GM23338 (cell line): ENCODE data around the gene COL25A1. TPM values are rescaled to one million over a fixed set of nuclear protein-coding genes. Genes with fewer than 3 reads are reported as not detected.

Experiments
- ATAC-seq: fragments of 200-7000 bp; cut with Tn5 transposase; 3 replicates; pipeline ENCODE4 v1.9.1; 2020
- DNase-seq: peaks from one replicate; pipeline ENCODE4 v3.0.0-alpha.2; 2015; ENCODE audit warnings: low spot score
- H2AFZ ChIP-seq: fragments of 200-600 bp; sonication (generic); 2 replicates; pipeline ENCODE4 v1.8.0; 2016; ENCODE audit warnings: antibody characterized with exemption, mild to moderate bottlenecking, moderate library complexity
- H3F3A ChIP-seq: fragments of 200-600 bp; sonication (generic); replicated peaks from 2 replicates; pipeline ENCODE4 v1.8.0; 2017; ENCODE audit warnings: antibody characterized with exemption, mixed run types, low read depth
- H3K27ac ChIP-seq: fragments of 200-600 bp; sonication (generic); 2 replicates; pipeline ENCODE4 v1.6.1; 2016; ENCODE audit warnings: low read depth
- H3K27me3 ChIP-seq: fragments of 200-600 bp; sonication (generic); 2 replicates; pipeline ENCODE4 v1.8.0; 2016; ENCODE audit warnings: mild to moderate bottlenecking, mixed run types, moderate library complexity; ENCODE audit not compliant: insufficient read depth
- H3K36me3 ChIP-seq: fragments of 200-600 bp; sonication (generic); 2 replicates; pipeline ENCODE4 v1.8.0; 2016; ENCODE audit warnings: mild to moderate bottlenecking; ENCODE audit not compliant: insufficient read depth
- H3K4me1 ChIP-seq: fragments of 200-600 bp; sonication (generic); 2 replicates; pipeline ENCODE4 v1.8.0; 2016; ENCODE audit warnings: mild to moderate bottlenecking, moderate library complexity; ENCODE audit not compliant: insufficient read depth
- H3K4me2 ChIP-seq: fragments of 200-600 bp; sonication (generic); 2 replicates; pipeline ENCODE4 v1.7.1; 2017; ENCODE audit warnings: mixed run types
- H3K4me3 ChIP-seq: fragments of 200-600 bp; sonication (generic); 2 replicates; pipeline ENCODE4 v1.6.1; 2016; ENCODE audit warnings: mixed run types
- H3K79me2 ChIP-seq: fragments of 200-600 bp; sonication (generic); replicated peaks from 2 replicates; pipeline ENCODE4 v1.8.0; 2017; ENCODE audit warnings: mild to moderate bottlenecking; ENCODE audit not compliant: insufficient read depth
- H3K9me2 ChIP-seq: fragments of 200-600 bp; sonication (generic); 2 replicates; pipeline ENCODE4 v1.8.0; 2017; ENCODE audit not compliant: insufficient read depth
- H4K20me1 ChIP-seq: fragments of 200-600 bp; sonication (generic); replicated peaks from 2 replicates; pipeline ENCODE4 v1.8.0; 2017; ENCODE audit warnings: mild to moderate bottlenecking; ENCODE audit not compliant: insufficient read depth
- H3K27ac Mint-ChIP-seq: 2 replicates; pipeline ENCODE4 v1.8.0; 2020; ENCODE audit warnings: inconsistent platforms, mild to moderate bottlenecking, moderate library complexity, mixed read lengths
- H3K27me3 Mint-ChIP-seq: 3 replicates; pipeline ENCODE4 v1.8.0; 2022; ENCODE audit warnings: low read depth, mild to moderate bottlenecking, moderate library complexity, mixed read lengths, inconsistent platforms; ENCODE audit not compliant: insufficient read depth, poor library complexity
- H3K36me3 Mint-ChIP-seq: 3 replicates; pipeline ENCODE4 v1.8.0; 2021; ENCODE audit warnings: low read depth, mild to moderate bottlenecking, inconsistent platforms, moderate library complexity, mixed read lengths
- H3K4me1 Mint-ChIP-seq: 3 replicates; pipeline ENCODE4 v1.8.0; 2020; ENCODE audit warnings: mild to moderate bottlenecking, inconsistent platforms, mixed read lengths
- H3K4me3 Mint-ChIP-seq: 3 replicates; pipeline ENCODE4 v1.8.0; 2021; ENCODE audit warnings: moderate library complexity, mild to moderate bottlenecking, inconsistent platforms, mixed read lengths
- H3K9me3 Mint-ChIP-seq: 3 replicates; pipeline ENCODE4 v1.8.0; 2020; ENCODE audit warnings: moderate library complexity, mild to moderate bottlenecking, inconsistent platforms, mixed read lengths
- CREB1 ChIP-seq: fragments of 250-450 bp; sonication (Bioruptor Pico); IDR thresholded peaks from 2 replicates; pipeline ENCODE4 v1.5.0; 2020; ENCODE audit warnings: low read depth, mild to moderate bottlenecking, moderate library complexity
- ETS1 ChIP-seq: IDR thresholded peaks from 2 replicates; pipeline ENCODE4 v1.6.1; 2016; ENCODE audit warnings: antibody characterized with exemption
- EZH2 ChIP-seq: fragments of 200-600 bp; sonication (generic); IDR thresholded peaks from one replicate; pipeline ENCODE4 v1.8.0; 2017; ENCODE audit warnings: antibody characterized with exemption, mild to moderate bottlenecking, low read depth; ENCODE audit not compliant: unreplicated experiment
- EZH2phosphoT487 ChIP-seq: fragments of 200-600 bp; sonication (generic); IDR thresholded peaks from one replicate; pipeline ENCODE4 v1.8.1; 2018; ENCODE audit warnings: antibody characterized with exemption; ENCODE audit not compliant: unreplicated experiment
- NANOG ChIP-seq: IDR thresholded peaks from 2 replicates; pipeline ENCODE4 v1.6.1; 2016; ENCODE audit warnings: antibody characterized with exemption, borderline replicate concordance
- POLR2AphosphoS5 ChIP-seq: IDR thresholded peaks from 2 replicates; pipeline ENCODE4 v1.6.1; 2016; ENCODE audit warnings: antibody characterized with exemption, low read depth
- STAT1 ChIP-seq: IDR thresholded peaks from one replicate; pipeline ENCODE4 v1.6.1; 2016; ENCODE audit warnings: antibody characterized with exemption; ENCODE audit not compliant: unreplicated experiment
- ZNF114 ChIP-seq: fragments of 250-450 bp; sonication (Bioruptor Pico); IDR thresholded peaks from 2 replicates; pipeline ENCODE4 v1.5.0; 2020; ENCODE audit warnings: mild to moderate bottlenecking, moderate library complexity
- ZNF331 ChIP-seq: fragments of 250-450 bp; sonication (Bioruptor Pico); IDR thresholded peaks from 2 replicates; pipeline ENCODE4 v1.5.0; 2020; ENCODE audit warnings: low read depth, mild to moderate bottlenecking, moderate library complexity
- ZNF462 ChIP-seq: fragments of 250-450 bp; sonication (Bioruptor Pico); IDR thresholded peaks from 2 replicates; pipeline ENCODE4 v1.5.0; 2020; ENCODE audit warnings: mild to moderate bottlenecking, moderate library complexity
- polyA plus RNA-seq: library from polyadenylated mRNA; unstranded; fragments of >200 nt; fragmentation: Nextera tagmentation; extraction: Ambion mirVana; gene quantifications from 2 replicates; pipeline ENCODE4 v1.2.1, GENCODE V29; 2016
- total RNA-seq: library from RNA; depleted of rRNA; stranded (reverse); fragments of >200 nt; shearing (Covaris generic); gene quantifications from 2 replicates; pipeline ENCODE4 v1.2.3, GENCODE V29; 2014

COL25A1 gene
- total and polyA plus RNA-seq, 2 experiments from 2014 or later: 3.9 to 5.6 TPM

GRCh38 chr4:108959491-108959890 lies 343.0 kb downstream of the COL25A1 start (continued):
- no peak for TF ChIP-seq STAT1

GRCh38 chr4:108954880-108955279 lies 347.6 kb downstream of the COL25A1 start:
- Histone ChIP-seq H3K4me1 (peaks cover 13% of the 10 kb centered on the region), H2AFZ (no peak overlapping the region), H3K79me2 (no peaks in the 10 kb centered on the region), H3F3A (no peaks in the 10 kb centered on the region), H3K27ac (no peak overlapping the region), H3K4me3 (no peak overlapping the region), H3K27me3 (no peaks in the 10 kb centered on the region), H3K9me2 (no peaks in the 10 kb centered on the region), H3K36me3 (no peaks in the 10 kb centered on the region), H4K20me1 (no peaks in the 10 kb centered on the region), H3K4me2 (no peak overlapping the region)
- Mint-ChIP-seq H3K27me3 (no peaks in the 10 kb centered on the region), H3K9me3 (no peaks in the 10 kb centered on the region), H3K27ac (no peak overlapping the region), H3K4me3 (no peak overlapping the region), H3K4me1 (peaks cover 15% of the 10 kb centered on the region), H3K36me3 (no peaks in the 10 kb centered on the region)
- DNase-seq (no peak), ATAC-seq (no peak)
- TF ChIP-seq ZNF331 (CRISPR knock-in tag) (no peak), EZH2phosphoT487 (no peak), ETS1 (no peak)

GRCh38 chr4:108953941-108954340 lies 348.5 kb downstream of the COL25A1 start:
- H3F3A ChIP-seq: no peaks in the 10 kb centered on the region
- no peaks in the 10 kb centered on the region for H3K9me3 Mint-ChIP-seq
- H3K27me3 Mint-ChIP-seq: no peaks in the 10 kb centered on the region
- no peak overlapping the region for H3K27ac ChIP-seq
- H3K79me2 ChIP-seq: no peaks in the 10 kb centered on the region
- no peaks in the 10 kb centered on the region for H3K36me3 ChIP-seq
- H3K4me3 ChIP-seq: no peak overlapping the region
- DNase-seq (no peak), ATAC-seq (no peak)
- peaks cover 13% of the 10 kb centered on the region for H3K4me1 ChIP-seq
- H3K4me3 Mint-ChIP-seq: no peak overlapping the region
- H3K4me2 ChIP-seq: no peak overlapping the region
- H3K27ac Mint-ChIP-seq: 0 out of 2 replicates have a peak overlapping the region, but pooled peaks have one; percentile 51
- no peak overlapping the region for H2AFZ ChIP-seq
- no peaks in the 10 kb centered on the region for H4K20me1 ChIP-seq
- H3K9me2 ChIP-seq: no peaks in the 10 kb centered on the region
- H3K27me3 ChIP-seq: no peaks in the 10 kb centered on the region
- peaks cover 15% of the 10 kb centered on the region for H3K4me1 Mint-ChIP-seq
- no peaks in the 10 kb centered on the region for H3K36me3 Mint-ChIP-seq
- TF ChIP-seq ZNF114 (CRISPR knock-in tag) (no peak), ZNF331 (CRISPR knock-in tag) (no peak), NANOG (no peak), STAT1 (no peak), ZNF462 (CRISPR knock-in tag) (no peak), POLR2AphosphoS5 (no peak), EZH2 (no peak), EZH2phosphoT487 (no peak), CREB1 (CRISPR knock-in tag) (no peak)
